ENCODE results near the gene KLRF1. TPM values are rescaled to one million over a fixed set of nuclear protein-coding genes. Genes with fewer than 3 reads are reported as not detected.
A peak's percentile ranks its signal among the peaks of the same experiment; 100 is the strongest.

Gene KLRF1
- total RNA-seq, 1 donor from 2014 or later = not detected

- H3K27ac Mint-ChIP-seq = no peak overlapping the region
- H3K4me1 Mint-ChIP-seq = peaks cover 20% of the 10 kb centered on the region
- H3K4me3 Mint-ChIP-seq = no peak overlapping the region
- DNase-seq (ENCODE audit: low spot score in 2 of 2, unreplicated experiment in 2 of 2) = no peak
- H3K9me3 Mint-ChIP-seq = peaks cover 16% of the 10 kb centered on the region
- no peak for TF ChIP-seq CTCF (IDR thresholded peaks at IDR 0.05; ENCODE audit: unreplicated experiment)
- H3K27me3 Mint-ChIP-seq (ENCODE audit: low read depth) = no peaks in the 10 kb centered on the region
- H3K36me3 Mint-ChIP-seq = no peaks in the 10 kb centered on the region
Measured at GRCh38 chr12:9867531-9867930, 40.2 kb downstream of the KLRF1 start.

GRCh38 chr12:9868311-9868801, 41.1 kb downstream of the KLRF1 start:
- no peaks in the 10 kb centered on the region for H3K36me3 Mint-ChIP-seq
- no peaks in the 10 kb centered on the region for H3K27me3 Mint-ChIP-seq (ENCODE audit: low read depth)
- no peak overlapping the region for H3K4me3 Mint-ChIP-seq
- no peak for TF ChIP-seq CTCF (IDR thresholded peaks at IDR 0.05; ENCODE audit: unreplicated experiment)
- no peak overlapping the region for H3K27ac Mint-ChIP-seq
- DNase-seq (ENCODE audit: low spot score in 2 of 2, unreplicated experiment in 2 of 2) = no peak
- H3K4me1 Mint-ChIP-seq = peaks cover 24% of the 10 kb centered on the region
- peaks cover 13% of the 10 kb centered on the region for H3K9me3 Mint-ChIP-seq

GRCh38 chr12:9868951-9869306, 41.6 kb downstream of the KLRF1 start:
- Mint-ChIP-seq H3K4me1 (peaks cover 24% of the 10 kb centered on the region), H3K9me3 (peaks cover 7% of the 10 kb centered on the region), H3K36me3 (no peaks in the 10 kb centered on the region), H3K4me3 (no peak overlapping the region), H3K27ac (no peak overlapping the region), H3K27me3 (ENCODE audit: low read depth) (no peaks in the 10 kb centered on the region)
- DNase-seq (ENCODE audit: low spot score in 2 of 2, unreplicated experiment in 2 of 2) = no peak
- TF ChIP-seq CTCF (IDR thresholded peaks at IDR 0.05; ENCODE audit: unreplicated experiment) = no peak

GRCh38 chr12:9869307-9870161, 42.3 kb downstream of the KLRF1 start, which contains the start of gene CLEC2B:
TSS of gene CLEC2B (minus strand) at chr12:9869354.
- TF ChIP-seq CTCF (IDR thresholded peaks at IDR 0.05; ENCODE audit: unreplicated experiment) = no peak

GRCh38 chr12:9870286-9870866, 43.1 kb downstream of the KLRF1 start:
- Mint-ChIP-seq H3K36me3 (no peaks in the 10 kb centered on the region), H3K27ac (peak overlapping the region; percentile 51), H3K27me3 (ENCODE audit: low read depth) (no peaks in the 10 kb centered on the region), H3K9me3 (no peaks in the 10 kb centered on the region), H3K4me3 (no peak overlapping the region), H3K4me1 (peaks cover 24% of the 10 kb centered on the region)
- DNase-seq (ENCODE audit: low spot score in 2 of 2, unreplicated experiment in 2 of 2) = no peak
- no peak for TF ChIP-seq CTCF (IDR thresholded peaks at IDR 0.05; ENCODE audit: unreplicated experiment)

More at GRCh38 chr12:9869307-9870161, 42.3 kb downstream of the KLRF1 start, which contains the start of gene CLEC2B:
- H3K4me3 Mint-ChIP-seq = peak within 1 kb of the TSS; percentile 47
- DNase-seq (ENCODE audit: low spot score in 2 of 2, unreplicated experiment in 2 of 2) = no peak
- peaks cover 1% of the 10 kb centered on the region for H3K9me3 Mint-ChIP-seq
- peak within 1 kb of the TSS; percentile 55 for H3K27ac Mint-ChIP-seq
- H3K27me3 Mint-ChIP-seq (ENCODE audit: low read depth) = no peaks in the 10 kb centered on the region
- peaks cover 24% of the 10 kb centered on the region for H3K4me1 Mint-ChIP-seq
- no peaks in the 10 kb centered on the region for H3K36me3 Mint-ChIP-seq
